Transverse colon (tissue), 4 donors: ENCODE measurements around the gene MEGF11. TPM values are rescaled to one million over a fixed set of nuclear protein-coding genes. Genes with fewer than 3 reads are reported as not detected.

Source experiments
- DNase-seq: peaks from one replicate; pipeline ENCODE4 v3.0.0-alpha.2; 2019
- H3K27ac ChIP-seq, 4 donors: fragments of 200-600 bp; sonication (generic); 2 replicates each; pipeline ENCODE4 v1.5.1; 2016 to 2018; ENCODE audit warnings: inconsistent platforms in 4 of 4
- H3K27me3 ChIP-seq: fragments of 200-600 bp; sonication (generic); 2 replicates; pipeline ENCODE4 v1.5.1; 2017; ENCODE audit warnings: inconsistent platforms
- H3K36me3 ChIP-seq, 4 donors: fragments of 200-600 bp; sonication (generic); 2 replicates each; pipeline ENCODE4 v1.5.1; 2017 to 2019; ENCODE audit warnings: inconsistent platforms in 4 of 4
- H3K4me1 ChIP-seq, 4 donors: fragments of 200-600 bp; sonication (generic); 2 replicates each; pipeline ENCODE4 v1.5.1; 2017 to 2020; ENCODE audit warnings: inconsistent platforms in 4 of 4
- H3K4me3 ChIP-seq, 4 donors: fragments of 200-600 bp; sonication (generic); 1 replicate in 1 of 4; 2 replicates in 3 of 4; pipeline versions ENCODE4 v1.5.1 to v1.6.1; 2017 to 2019; ENCODE audit warnings: inconsistent platforms in 4 of 4
- H3K9me3 ChIP-seq, 2 donors: fragments of 200-600 bp; sonication (generic); 2 replicates each; pipeline ENCODE4 v1.5.1; 2017 to 2019; ENCODE audit warnings: inconsistent platforms in 2 of 2
- CTCF ChIP-seq, 5 experiments: fragments of 200-600 bp in 3 of 5; fragments of 450-650 bp in 2 of 5; sonication (generic) in 3 of 5; IDR thresholded peaks; 1 replicate in 2 of 5; 2 replicates in 3 of 5; pipeline ENCODE4 v1.5.1; 2016 to 2017; ENCODE audit warnings: antibody characterized with exemption in 5 of 5, inconsistent platforms in 3 of 5, mild to moderate bottlenecking in 2 of 5, moderate library complexity in 1 of 5
- EP300 ChIP-seq: sonication (generic); formaldehyde crosslinking; IDR thresholded peaks from one replicate; pipeline ENCODE4 v1.6.1; 2017; ENCODE audit warnings: antibody characterized with exemption, low read depth
- POLR2A ChIP-seq: fragments of 450-650 bp; IDR thresholded peaks from one replicate; pipeline ENCODE4 v1.6.1; 2016; ENCODE audit warnings: antibody characterized with exemption, mild to moderate bottlenecking, moderate library complexity
- POLR2AphosphoS5 ChIP-seq, 3 donors: sonication (generic); formaldehyde crosslinking; IDR thresholded peaks; one replicate each; pipeline ENCODE4 v1.6.1; 2016; ENCODE audit warnings: antibody characterized with exemption in 3 of 3
- WGBS, 2 donors: methylation state at CpG; one replicate each; pipeline ENCODE4 v1.1.5; 2018; ENCODE audit warnings: low coverage in 1 of 2; 5-methylcytosine and 5-hydroxymethylcytosine counted together
- in situ Hi-C, 4 donors: fragments of 200-750 bp; cut with MboI; loops; one replicate each; pipeline versions ENCODE4 v1.15.0 to v1.15.1; 2017; ENCODE audit warnings: low sequenced_read_pairs in 3 of 4, low pct_ligation_motif_present in 1 of 4, low pct_unique_long_range_greater_than_20kb in 1 of 4
- intact Hi-C: fragments of 100-400 bp; cut with DNase I; formaldehyde crosslinking; loops from one replicate; pipeline ENCODE4 v1.15.1; 2023; ENCODE audit warnings: low total_unique reads
- total RNA-seq, 4 donors: library from RNA; depleted of rRNA; stranded (reverse); fragments of >200 nt; gene quantifications; one replicate each; pipeline ENCODE4 v1.1.0, GENCODE V29; 2016

The MEGF11 gene
- total RNA-seq, 4 donors from 2014 or later, result 0.16 TPM; not detected in 3

GRCh38 chr15:65926459-65926858, 327.1 kb downstream of the MEGF11 start:
- intact Hi-C loops, result no loop called here
- 100% methylated on average over 1 of the region's 1 CpG; no CpG with 5 or more reads in 1 of the 2 donors for WGBS, 2 donors
- in situ Hi-C loops, result no loop called here

GRCh38 chr15:65925338-65925737, 328.2 kb downstream of the MEGF11 start:
- intact Hi-C loops, result no loop called here
- WGBS, 2 donors, result 86 to 100% methylated on average over 1 of the region's 1 CpG
- Histone ChIP-seq H3K27me3 (no peaks in the 10 kb centered on the region), H3K4me3 (no peak overlapping the region), H3K27ac (no peak overlapping the region), H3K9me3 (no peaks in the 10 kb centered on the region), H3K4me1 (no peaks in the 10 kb centered on the region), H3K36me3 (no peaks in the 10 kb centered on the region)
- in situ Hi-C loops, result no loop called here
- TF ChIP-seq POLR2A, result no peak
- no peak for TF ChIP-seq CTCF (IDR thresholded peaks at IDR 0.05)
- TF ChIP-seq EP300, result no peak
- TF ChIP-seq POLR2AphosphoS5 (IDR thresholded peaks at IDR 0.05), result no peak
- no peak for DNase-seq

More at GRCh38 chr15:65926459-65926858, 327.1 kb downstream of the MEGF11 start:
- no peaks in the 10 kb centered on the region for H3K27me3 ChIP-seq
- no peaks in the 10 kb centered on the region for H3K9me3 ChIP-seq
- H3K4me3 ChIP-seq, result no peak overlapping the region
- TF ChIP-seq POLR2AphosphoS5 (IDR thresholded peaks at IDR 0.05) (no peak), EP300 (no peak), POLR2A (no peak), CTCF (IDR thresholded peaks at IDR 0.05) (no peak)
- H3K36me3 ChIP-seq, result no peaks in the 10 kb centered on the region
- no peaks in the 10 kb centered on the region for H3K4me1 ChIP-seq
- DNase-seq, result no peak
- H3K27ac ChIP-seq, result no peak overlapping the region

- 87 to 88% methylated on average over 3 of the region's 3 CpGs for WGBS, 2 donors
- Histone ChIP-seq H3K27ac (no peak overlapping the region), H3K27me3 (no peaks in the 10 kb centered on the region), H3K4me1 (no peaks in the 10 kb centered on the region), H3K4me3 (no peak overlapping the region), H3K36me3 (no peaks in the 10 kb centered on the region), H3K9me3 (no peaks in the 10 kb centered on the region)
- intact Hi-C loops, result no loop called here
- no peak for TF ChIP-seq POLR2A
- TF ChIP-seq EP300, result no peak
- no peak for TF ChIP-seq CTCF (IDR thresholded peaks at IDR 0.05)
- no peak for TF ChIP-seq POLR2AphosphoS5 (IDR thresholded peaks at IDR 0.05)
- DNase-seq, result no peak
- in situ Hi-C loops, result no loop called here
Observed at GRCh38 chr15:65924004-65924403, 329.5 kb downstream of the MEGF11 start.

- Histone ChIP-seq H3K36me3 (no peaks in the 10 kb centered on the region), H3K4me3 (no peak overlapping the region), H3K4me1 (no peaks in the 10 kb centered on the region), H3K27ac (no peak overlapping the region), H3K9me3 (no peaks in the 10 kb centered on the region), H3K27me3 (no peaks in the 10 kb centered on the region)
- TF ChIP-seq POLR2AphosphoS5 (IDR thresholded peaks at IDR 0.05) (no peak), POLR2A (no peak), EP300 (no peak), CTCF (IDR thresholded peaks at IDR 0.05) (no peak)
- in situ Hi-C loops, result no loop called here
- 73 to 79% methylated on average over 5 of the region's 5 CpGs for WGBS, 2 donors
- intact Hi-C loops, result no loop called here
- no peak for DNase-seq
Observed at GRCh38 chr15:65923264-65923663, 330.3 kb downstream of the MEGF11 start.
